ENCODE results near the gene ARV1. TPM values are rescaled to one million over a fixed set of nuclear protein-coding genes. Genes with fewer than 3 reads are reported as not detected.

The ARV1 gene
- total RNA-seq, 1 experiment from 2014 or later, result 25.9 TPM

DNA sequence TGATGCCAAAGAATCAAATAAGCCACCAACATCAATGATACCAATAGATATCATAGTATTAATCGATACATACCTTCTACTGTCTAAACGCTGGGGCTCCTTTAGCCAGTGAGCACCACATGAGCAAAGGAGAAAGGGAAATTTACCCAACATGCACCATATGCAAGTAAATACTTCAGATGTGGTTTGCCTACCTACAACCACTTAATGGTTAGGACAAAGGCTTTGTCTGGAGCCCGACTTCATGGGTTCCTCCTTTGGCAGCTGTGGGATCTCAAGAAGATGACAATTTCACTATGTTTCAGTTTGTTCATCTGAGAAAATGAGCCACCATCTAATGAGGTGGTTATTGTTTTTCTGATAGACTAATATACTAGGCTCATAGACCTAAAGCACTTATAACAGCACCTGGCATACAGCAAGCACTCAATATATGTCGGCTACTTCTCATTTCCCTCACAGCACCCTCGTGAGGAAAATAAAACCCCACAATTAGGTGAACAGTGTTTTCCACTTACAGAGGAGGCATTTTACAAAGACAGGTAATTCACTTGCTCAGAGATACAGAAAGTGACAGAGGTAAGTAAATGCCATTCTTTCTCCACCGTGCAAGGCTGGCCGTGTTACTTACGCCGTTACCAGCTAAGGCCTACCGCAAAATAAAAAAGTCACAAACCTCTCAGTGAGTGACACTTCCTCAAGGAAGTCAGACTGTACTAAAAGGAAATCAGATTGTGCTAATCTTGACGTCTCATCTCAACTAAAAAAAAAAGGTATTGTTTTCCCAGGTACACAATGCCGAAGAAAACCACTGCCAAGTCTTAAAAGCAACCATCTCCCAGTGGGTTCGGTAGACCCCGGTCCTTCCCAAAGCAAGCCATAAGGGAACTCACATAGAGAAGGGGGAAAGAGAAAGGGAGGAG lies 1.8 kb upstream of the ARV1 start:
- Histone ChIP-seq H3K36me3 (ENCODE audit: control insufficient read depth, insufficient read depth, low read length) (peaks cover 2% of the 10 kb centered on the region), H3K27ac (ENCODE audit: low read length) (peak overlapping the region; percentile 54), H3K9me3 (ENCODE audit: control insufficient read depth, insufficient read depth, low read depth, low read length) (no peaks in the 10 kb centered on the region), H3K27me3 (ENCODE audit: control insufficient read depth, insufficient read depth, low read length) (no peaks in the 10 kb centered on the region), H3K4me3 (ENCODE audit: low read depth in 2 of 2, low read length in 2 of 2) (peak overlapping the region; percentile 95 to 96), H3K4me1 (ENCODE audit: control insufficient read depth, insufficient read depth, low read length) (peaks cover 9% of the 10 kb centered on the region)
- in situ Hi-C loops (cut with HindIII; ENCODE audit: low pct_unique_long_range_greater_than_20kb, low sequenced_read_pairs) (no loop called here), intact Hi-C loops (cut with micrococcal nuclease; ENCODE audit: unreplicated experiment) (no loop called here)
- TSS peak; percentile 48 for BruUV-seq (replicated peaks)
- TF ChIP-seq TCF7L2 (IDR thresholded peaks at IDR 0.05; ENCODE audit: low read depth, low read length) (no peak), SIN3A (IDR thresholded peaks at IDR 0.05; ENCODE audit: borderline replicate concordance, insufficient read depth, low read depth, low read length) (no peak), POLR2AphosphoS5 (IDR thresholded peaks at IDR 0.05; ENCODE audit: low read depth, low read length) (no peak)
- TF ChIP-seq, protein P1, sequence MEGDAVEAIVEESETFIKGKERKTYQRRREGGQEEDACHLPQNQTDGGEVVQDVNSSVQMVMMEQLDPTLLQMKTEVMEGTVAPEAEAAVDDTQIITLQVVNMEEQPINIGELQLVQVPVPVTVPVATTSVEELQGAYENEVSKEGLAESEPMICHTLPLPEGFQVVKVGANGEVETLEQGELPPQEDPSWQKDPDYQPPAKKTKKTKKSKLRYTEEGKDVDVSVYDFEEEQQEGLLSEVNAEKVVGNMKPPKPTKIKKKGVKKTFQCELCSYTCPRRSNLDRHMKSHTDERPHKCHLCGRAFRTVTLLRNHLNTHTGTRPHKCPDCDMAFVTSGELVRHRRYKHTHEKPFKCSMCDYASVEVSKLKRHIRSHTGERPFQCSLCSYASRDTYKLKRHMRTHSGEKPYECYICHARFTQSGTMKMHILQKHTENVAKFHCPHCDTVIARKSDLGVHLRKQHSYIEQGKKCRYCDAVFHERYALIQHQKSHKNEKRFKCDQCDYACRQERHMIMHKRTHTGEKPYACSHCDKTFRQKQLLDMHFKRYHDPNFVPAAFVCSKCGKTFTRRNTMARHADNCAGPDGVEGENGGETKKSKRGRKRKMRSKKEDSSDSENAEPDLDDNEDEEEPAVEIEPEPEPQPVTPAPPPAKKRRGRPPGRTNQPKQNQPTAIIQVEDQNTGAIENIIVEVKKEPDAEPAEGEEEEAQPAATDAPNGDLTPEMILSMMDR (IDR thresholded peaks at IDR 0.05), result no peak
- TF ChIP-seq, protein P2, sequence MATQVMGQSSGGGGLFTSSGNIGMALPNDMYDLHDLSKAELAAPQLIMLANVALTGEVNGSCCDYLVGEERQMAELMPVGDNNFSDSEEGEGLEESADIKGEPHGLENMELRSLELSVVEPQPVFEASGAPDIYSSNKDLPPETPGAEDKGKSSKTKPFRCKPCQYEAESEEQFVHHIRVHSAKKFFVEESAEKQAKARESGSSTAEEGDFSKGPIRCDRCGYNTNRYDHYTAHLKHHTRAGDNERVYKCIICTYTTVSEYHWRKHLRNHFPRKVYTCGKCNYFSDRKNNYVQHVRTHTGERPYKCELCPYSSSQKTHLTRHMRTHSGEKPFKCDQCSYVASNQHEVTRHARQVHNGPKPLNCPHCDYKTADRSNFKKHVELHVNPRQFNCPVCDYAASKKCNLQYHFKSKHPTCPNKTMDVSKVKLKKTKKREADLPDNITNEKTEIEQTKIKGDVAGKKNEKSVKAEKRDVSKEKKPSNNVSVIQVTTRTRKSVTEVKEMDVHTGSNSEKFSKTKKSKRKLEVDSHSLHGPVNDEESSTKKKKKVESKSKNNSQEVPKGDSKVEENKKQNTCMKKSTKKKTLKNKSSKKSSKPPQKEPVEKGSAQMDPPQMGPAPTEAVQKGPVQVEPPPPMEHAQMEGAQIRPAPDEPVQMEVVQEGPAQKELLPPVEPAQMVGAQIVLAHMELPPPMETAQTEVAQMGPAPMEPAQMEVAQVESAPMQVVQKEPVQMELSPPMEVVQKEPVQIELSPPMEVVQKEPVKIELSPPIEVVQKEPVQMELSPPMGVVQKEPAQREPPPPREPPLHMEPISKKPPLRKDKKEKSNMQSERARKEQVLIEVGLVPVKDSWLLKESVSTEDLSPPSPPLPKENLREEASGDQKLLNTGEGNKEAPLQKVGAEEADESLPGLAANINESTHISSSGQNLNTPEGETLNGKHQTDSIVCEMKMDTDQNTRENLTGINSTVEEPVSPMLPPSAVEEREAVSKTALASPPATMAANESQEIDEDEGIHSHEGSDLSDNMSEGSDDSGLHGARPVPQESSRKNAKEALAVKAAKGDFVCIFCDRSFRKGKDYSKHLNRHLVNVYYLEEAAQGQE (IDR thresholded peaks at IDR 0.05; ENCODE audit: insufficient read depth in 1 of 2, low read depth in 2 of 2, low read length in 1 of 2), result no peak
- ATAC-seq, result no peak
- DNase-seq (ENCODE audit: low read depth, low spot score), result no peak
- CTCF ChIA-PET, result no interaction called here
- POLR2A ChIA-PET, result no interaction called here

DNA sequence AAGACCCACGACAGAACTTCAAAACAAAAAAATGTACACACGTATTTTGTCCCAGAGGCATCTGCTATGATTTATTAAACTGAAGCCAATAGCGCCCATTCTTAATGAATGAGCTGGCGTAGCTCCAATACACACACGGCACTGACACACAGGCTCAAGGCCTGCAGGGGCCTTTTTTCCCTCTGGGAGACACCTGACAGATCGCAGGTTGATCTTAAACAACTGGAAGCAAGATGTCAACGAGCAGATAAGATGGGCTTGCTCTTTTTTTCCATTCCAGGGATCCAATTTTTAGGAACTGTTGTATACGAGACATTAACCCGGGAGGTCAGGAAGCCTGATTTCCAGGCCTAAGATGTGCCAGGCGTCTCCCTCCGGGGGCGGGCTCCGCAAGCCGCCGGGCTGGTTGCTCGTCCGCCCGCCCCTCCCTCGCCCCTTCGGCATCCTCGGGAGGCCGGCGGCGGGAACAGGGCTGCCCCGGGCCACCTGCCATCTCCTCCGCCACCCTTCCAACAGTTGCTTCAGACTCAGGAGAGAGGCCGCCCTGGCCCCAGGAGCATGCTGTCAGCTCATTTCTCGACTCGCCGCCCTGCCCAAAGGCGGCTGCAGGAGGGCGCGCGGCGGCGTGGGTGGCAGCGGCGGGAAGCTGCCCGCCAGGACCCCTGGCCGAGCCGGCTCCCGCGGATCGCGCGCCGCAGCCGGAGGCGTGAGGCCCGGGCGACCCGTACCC lies 968 bp upstream of the ARV1 start:
- Histone ChIP-seq H3K27ac (ENCODE audit: low read length) (peak overlapping the region; percentile 54), H3K9me3 (ENCODE audit: control insufficient read depth, insufficient read depth, low read depth, low read length) (no peaks in the 10 kb centered on the region), H3K27me3 (ENCODE audit: control insufficient read depth, insufficient read depth, low read length) (no peaks in the 10 kb centered on the region), H3K36me3 (ENCODE audit: control insufficient read depth, insufficient read depth, low read length) (peaks cover 2% of the 10 kb centered on the region), H3K4me3 (ENCODE audit: low read depth in 2 of 2, low read length in 2 of 2) (peak overlapping the region; percentile 95 to 96), H3K4me1 (ENCODE audit: control insufficient read depth, insufficient read depth, low read length) (peaks cover 9% of the 10 kb centered on the region)
- in situ Hi-C loops (cut with HindIII; ENCODE audit: low pct_unique_long_range_greater_than_20kb, low sequenced_read_pairs) (no loop called here), intact Hi-C loops (cut with micrococcal nuclease; ENCODE audit: unreplicated experiment) (no loop called here)
- no peak for TF ChIP-seq TCF7L2 (IDR thresholded peaks at IDR 0.05; ENCODE audit: low read depth, low read length)
- TF ChIP-seq, protein P1 (IDR thresholded peaks at IDR 0.05), result no peak
- TF ChIP-seq, protein P2 (IDR thresholded peaks at IDR 0.05; ENCODE audit: insufficient read depth in 1 of 2, low read depth in 2 of 2, low read length in 1 of 2), result no peak
- no peak for TF ChIP-seq SIN3A (IDR thresholded peaks at IDR 0.05; ENCODE audit: borderline replicate concordance, insufficient read depth, low read depth, low read length)
- no peak for TF ChIP-seq POLR2AphosphoS5 (IDR thresholded peaks at IDR 0.05; ENCODE audit: low read depth, low read length)
- BruUV-seq (replicated peaks), result no TSS peak
- ChIA-PET CTCF (no interaction called here), POLR2A (no interaction called here)
- DNase-seq (ENCODE audit: low read depth, low spot score), result no peak
- peak; percentile 13 for ATAC-seq

Data from Panc1 (cell line).